Upper lobe of left lung (tissue), 4 donors: ENCODE measurements around the gene PITX1.

Source experiments
- CTCF ChIP-seq, 6 experiments: fragments of 450-650 bp in 4 of 6; fragments of 200-600 bp in 2 of 6; sonication (generic) in 2 of 6; IDR thresholded peaks; one replicate each; pipeline ENCODE4 v1.5.1; 2016 to 2019; ENCODE audit warnings: antibody characterized with exemption in 6 of 6
- POLR2AphosphoS5 ChIP-seq, 2 donors: sonication (generic); formaldehyde crosslinking; IDR thresholded peaks; one replicate each; pipeline ENCODE4 v1.5.1; 2017; ENCODE audit warnings: antibody characterized with exemption in 2 of 2

GRCh38 chr5:135016861-135017290 lies 17.2 kb downstream of the PITX1 start:
- TF ChIP-seq CTCF (IDR thresholded peaks at IDR 0.05) (no peak), POLR2AphosphoS5 (IDR thresholded peaks at IDR 0.05) (no peak)
